Suppressor macrophage treated with lipopolysaccharide for 4 hours (primary cell): Measurements from ENCODE around the gene TC2N.
"Not testable (repeated sequence)": the region's sequence is repeated elsewhere in the genome, so short reads cannot be mapped to it uniquely, and the experiment has no call there.

Source experiments
- DNase-seq: peaks from one replicate; pipeline ENCODE4 v3.0.0-alpha.2; 2020

TC2N gene

DNA sequence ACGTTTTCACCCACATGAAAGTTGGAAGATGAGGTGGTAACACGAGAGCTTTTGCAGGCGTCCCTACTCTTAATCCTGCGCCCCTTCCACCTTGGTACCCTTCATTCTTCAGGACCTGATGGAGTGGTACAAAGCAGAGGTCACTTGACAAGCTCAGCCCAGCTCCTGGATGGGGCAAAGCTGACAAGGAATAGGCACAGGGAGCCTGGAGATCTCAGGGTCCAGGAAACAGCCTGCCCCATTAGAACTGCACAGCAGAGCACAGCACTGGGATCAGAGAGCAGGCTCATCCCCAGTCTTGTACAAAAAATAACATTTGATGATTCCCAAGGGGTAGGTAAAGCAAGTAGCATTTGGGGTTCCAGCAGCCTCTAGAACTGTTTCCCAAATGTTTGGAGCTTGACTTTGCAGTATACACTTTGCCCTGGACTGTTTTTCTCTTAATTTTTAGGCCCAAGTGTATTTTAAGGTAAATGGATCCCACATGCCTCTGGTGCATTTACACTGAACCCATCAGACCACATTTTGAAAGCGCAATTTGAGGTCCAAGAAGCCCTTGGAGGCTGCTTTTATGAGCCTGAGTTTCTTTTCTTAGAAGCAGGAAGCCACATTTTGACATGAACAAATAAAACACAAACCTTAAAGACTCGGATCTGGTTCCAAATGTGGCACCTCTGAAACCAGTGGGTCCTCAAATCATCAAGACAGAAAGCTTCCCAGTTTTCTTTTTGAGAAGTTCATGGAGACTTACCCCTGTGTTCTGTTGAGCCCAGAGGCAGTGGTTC is 633 bp downstream of the TC2N start:
- DNase-seq = no peak

DNA sequence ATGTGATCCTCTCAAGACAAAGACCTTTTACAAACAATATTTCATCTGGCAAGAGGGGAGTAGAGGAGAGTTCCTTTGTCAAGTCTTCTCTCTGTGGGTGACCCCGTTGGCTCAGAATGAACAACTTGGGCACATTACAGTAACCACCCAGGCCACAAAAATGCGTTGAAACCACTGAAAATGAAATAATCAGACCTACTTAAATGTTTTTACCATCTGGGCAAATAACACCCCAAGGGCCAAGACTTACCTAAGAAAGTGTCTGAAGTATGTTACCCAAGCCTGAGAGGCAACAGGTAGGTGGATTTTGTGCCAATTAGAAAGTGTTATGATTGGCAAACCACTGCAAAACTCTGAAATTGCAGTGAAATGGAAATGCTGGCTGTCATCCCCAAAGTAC is 1.3 kb downstream of the TC2N start:
- DNase-seq = no peak

DNA sequence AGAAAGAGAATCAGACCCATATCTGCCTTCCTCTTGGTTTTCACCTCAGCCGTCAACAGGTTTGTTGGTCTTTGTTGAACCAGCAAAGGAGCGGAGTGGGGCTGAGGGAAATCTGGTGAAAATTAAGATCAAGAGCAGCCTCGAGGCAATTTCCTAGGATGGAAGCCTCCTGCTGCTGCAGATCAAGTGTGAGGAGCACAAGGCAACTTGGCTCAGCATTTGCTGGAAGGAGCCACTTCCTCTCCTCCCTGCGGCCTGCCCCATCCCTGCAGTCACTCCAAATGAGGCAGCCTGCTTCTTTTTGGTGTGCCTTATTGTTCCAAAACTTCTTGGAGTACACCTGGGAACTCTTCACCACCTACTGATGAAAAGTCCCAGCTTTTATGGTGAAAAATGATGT is 4.9 kb downstream of the TC2N start:
- DNase-seq = no peak

DNA sequence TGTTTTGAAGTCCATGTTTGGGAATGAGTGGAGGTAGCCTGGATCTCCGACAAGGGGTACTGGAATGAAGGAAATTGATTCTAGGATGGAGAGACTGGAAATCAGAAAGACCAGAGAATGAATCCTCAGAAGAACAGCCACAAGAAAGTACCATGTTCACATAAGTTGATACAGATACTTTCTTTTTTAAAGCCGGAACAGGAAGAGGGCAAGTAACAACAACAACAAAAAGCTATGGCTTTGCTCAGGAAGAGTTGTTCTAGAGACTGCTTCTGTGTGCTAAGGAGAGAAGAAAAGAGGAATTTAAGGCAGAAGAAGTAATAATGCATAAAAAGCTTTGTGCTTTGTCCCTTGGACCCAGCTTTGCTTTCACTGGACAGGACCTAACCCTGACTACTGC is 6.2 kb downstream of the TC2N start:
- DNase-seq = no peak

DNA sequence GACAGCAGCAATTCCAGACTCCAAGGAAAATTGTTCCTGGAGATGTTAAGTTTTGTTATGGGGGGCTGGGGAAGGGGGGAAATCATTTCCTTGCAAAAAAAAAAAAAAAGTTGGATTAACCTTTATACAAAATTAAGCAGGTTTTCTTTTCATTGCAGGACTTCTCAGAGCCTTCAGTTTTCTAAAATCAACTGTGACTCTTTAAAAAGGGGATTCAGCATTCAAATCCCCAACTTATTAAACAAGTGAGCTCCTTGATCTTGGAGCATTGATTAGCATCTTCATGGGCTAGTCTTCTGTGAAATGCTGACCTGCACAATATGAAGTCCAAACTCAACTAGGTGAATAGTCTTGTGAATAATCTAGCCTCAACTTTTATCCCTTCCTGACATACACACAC is 7.1 kb downstream of the TC2N start:
- no peak for DNase-seq

DNA sequence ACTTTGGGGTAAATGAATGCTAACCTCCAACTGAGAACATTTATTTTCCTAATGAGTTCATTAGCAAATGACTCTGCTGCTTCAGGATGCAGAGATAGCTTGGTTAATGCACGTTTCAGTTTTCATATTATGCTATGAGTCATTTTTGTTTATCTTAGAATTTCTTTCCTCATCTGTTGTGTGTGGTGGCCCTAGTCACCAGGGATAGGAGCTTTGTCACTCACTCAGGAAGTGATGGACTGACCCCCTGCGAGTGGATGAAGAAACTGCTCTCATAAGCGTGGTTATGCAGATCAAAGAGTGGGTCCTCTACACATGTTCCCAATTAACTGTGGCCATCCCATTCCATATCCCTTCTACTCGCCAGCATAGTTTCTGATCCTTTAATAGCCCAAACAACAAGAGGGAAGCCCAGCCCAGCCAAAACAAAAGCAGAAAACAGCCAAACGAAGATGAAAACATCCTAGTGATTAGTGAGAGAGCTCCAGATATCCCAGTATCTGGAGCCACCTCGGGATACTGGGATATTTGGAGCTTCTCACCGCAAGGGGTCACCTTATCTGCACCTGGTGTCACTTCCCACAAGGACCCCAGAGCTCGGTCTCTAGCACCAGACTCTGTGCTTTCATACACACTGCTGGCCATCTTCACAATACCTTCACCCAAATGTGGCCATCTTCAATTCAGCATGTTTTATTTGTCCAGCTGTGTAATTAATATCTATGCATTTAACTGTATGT is 8.6 kb downstream of the TC2N start:
- DNase-seq = peak; percentile 65

DNA sequence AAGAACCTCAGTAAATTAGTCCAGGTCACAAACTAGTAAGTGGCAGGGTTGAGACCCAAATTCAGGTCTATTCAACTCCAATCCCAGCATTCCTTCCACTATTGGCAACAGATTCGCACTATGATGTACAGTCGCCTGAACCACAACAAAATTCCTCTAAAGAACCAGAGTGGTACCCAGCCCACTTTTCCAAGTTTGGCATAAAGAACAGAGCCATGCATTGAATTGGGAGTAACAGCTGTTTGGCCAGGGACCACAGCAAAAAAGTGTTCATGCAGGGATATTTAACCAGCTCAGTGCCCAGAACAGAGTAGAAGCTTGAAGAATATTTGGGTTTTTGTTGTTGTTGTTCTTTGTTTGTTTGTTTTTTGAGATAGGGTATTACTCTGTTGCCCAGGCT is 9.7 kb downstream of the TC2N start:
- no peak for DNase-seq

DNA sequence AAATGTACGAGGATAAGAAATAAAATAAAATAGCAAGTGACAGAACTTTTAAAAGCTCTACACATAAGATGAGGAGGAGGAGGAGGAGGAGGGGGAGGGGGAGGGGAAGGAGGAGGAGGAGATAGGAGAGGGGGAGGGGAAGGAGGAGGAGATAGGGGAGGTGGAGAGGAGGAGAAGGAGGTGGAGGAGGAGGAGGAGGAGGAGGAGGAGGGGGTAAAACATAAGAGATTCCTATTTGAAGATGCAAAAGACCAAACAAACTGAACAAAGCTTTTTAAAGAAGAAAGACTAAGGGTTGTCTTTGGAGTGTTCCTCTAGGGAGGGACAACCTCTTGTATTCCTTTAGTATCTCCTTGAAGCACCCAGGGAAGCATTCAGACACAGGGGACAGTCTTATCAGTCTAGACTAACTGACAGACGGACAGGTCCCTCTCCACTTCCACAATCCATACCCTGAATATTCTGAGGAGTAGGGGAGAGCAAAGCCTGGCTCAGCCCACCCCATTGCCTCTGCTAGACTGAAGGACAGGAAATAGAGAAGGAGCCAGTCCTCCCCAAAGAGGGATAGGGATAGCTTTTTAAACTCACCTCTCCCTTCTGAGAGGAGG is 12.9 kb downstream of the TC2N start:
- no peak for DNase-seq

DNA sequence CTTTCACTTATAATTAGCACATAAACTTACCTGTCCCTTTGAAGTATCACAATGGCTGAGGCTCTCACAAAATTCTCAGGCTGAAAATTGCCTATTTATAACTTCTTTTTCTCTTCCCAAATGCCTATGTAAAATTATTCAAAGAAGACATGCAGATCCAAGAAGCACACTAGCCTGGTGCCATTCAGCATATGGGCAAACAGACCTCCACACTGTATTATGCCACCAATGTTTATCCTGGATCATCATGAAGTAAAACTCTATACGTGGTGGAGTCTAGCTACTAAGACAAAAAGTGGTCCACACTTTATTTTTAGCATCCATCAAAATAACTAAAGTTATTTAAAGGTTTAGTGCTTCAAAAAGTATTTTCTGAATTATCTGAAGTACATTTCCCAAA is 15.8 kb downstream of the TC2N start:
- DNase-seq = no peak

DNA sequence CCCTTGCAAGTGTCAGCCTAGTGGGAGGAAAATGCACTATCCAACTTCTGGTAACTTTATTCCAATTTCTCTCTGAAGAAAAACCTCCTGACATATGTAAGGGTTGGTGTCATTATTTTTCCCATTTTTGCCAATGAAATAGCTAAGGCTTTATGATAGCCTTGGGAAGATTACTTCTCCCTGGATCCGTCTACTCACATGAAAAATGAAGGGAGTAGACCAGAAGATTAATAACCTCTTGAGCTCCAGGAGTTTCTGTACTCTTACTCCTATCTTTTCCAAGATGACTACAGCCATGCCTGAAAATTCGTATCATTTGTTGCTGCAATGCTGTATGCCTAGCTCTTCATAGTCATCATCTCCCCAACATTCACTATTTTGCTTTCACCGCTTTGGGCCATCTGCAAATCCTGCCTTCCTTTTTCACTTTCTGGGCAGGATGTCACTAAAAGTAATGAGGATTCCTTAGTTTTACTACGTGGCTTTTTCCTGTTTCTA is 18.8 kb downstream of the TC2N start:
- DNase-seq = no peak

DNA sequence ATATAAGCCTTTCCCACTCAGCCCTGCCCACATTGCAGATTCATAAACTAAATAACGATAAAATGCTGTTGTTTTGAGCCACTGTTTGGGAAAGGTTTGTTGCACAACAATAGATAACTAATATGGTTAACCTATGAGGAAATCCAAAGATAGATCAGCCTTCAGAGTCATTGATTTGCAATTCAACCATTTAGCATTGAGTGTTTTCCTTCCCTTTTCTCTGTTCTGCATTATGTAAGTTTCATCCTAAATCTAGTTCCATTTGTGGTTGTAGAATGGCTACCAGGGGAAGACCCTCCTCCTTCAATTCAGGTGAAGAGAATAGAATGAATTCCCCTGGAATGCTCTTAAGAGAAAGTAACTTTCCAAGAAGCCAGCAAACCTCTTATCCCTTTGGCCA is 19.6 kb downstream of the TC2N start:
- no peak for DNase-seq

DNA sequence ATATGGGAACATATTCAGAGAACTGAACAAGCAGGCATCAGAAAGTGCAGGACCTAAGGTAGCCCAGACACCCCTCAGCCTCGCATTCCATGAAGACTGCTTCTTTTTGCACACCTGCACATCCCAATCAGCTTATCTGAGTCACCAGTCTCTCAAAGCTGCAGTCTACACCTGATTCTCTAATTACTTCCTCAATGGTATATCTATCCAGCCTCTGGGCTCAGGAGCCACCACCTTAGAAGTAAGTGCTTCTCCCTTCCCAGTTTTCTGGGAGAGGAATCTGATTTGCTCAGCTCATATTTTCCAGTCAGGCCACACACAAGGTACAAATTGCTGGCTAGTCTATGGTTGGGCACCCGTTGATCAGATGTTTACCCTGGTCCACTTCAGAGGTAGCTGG is 21.7 kb downstream of the TC2N start:
- DNase-seq = no peak

DNA sequence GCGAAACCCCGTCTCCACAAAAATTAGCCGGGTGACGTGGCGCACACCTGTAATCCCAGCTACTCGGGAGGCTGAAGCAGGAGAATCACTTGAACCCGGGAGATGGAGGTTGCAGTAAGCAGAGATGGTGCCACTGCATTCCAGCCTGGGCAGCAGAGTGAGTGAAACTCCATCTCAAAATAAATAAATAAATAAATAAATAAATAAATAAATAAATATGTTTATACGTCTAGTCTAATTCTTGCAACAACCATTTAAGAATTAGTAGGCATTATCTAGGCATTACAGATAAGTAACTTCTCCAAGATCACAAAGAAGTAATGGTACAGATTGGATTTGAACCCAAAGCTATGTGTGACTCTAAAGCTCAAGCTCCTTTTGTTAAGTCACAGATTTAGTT is 22.3 kb downstream of the TC2N start:
- DNase-seq = not testable (repeated sequence)

DNA sequence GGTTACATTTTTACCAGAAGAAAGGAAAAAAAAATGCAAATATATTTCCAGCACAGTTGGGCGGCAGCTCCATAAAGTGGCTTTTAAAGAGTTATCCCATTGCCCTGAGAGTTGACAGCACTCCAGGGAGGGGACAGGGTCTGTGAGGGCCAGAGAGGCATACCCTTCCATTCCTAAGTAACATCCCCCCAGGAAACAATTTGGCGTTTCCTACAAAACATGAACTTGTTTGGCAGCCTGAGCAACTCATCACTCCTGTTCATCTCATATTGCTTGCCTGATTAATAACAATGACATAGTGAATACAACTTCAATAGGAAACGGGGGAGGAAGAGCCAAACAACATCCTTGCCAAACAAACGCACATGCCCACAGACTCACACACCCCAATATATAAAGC is 23.3 kb downstream of the TC2N start:
- DNase-seq = no peak

DNA sequence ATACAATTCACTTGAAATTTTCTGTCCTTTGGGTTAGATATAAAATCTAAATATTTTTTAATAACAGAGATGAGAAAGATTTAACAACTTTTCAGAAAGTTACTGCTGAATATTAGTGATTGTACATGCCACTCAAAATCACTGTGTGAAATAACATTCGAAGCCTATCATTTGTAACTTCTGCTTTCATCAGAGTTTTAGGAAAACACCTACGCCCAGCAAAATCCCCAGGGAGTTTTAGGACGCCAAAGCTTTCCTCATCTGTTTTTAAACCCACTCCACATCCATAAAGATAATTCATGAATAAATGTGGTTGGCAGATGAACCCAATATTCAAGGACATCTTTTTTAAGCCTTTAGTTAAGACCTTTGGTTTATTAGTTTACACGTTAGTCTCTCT is 23.9 kb downstream of the TC2N start:
- DNase-seq = no peak

DNA sequence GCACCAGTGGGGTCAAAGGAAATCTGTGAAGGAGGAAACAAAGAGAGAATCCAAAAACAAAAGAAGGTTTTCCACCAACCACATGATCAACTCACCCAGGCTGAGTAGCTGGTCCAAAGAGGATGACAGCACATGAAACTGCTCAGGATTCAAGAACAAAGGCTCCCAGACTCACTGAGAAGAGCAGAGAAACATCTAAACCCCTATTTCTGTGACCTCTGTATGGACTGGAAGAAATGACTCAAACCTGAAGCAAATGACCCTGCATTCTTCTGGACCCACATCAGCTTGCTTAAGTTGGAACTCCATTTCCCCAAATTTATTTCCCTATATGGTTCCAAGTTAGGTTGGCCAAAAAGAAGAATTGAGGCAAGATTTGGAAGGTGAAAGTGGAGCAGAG is 26.3 kb downstream of the TC2N start:
- no peak for DNase-seq

DNA sequence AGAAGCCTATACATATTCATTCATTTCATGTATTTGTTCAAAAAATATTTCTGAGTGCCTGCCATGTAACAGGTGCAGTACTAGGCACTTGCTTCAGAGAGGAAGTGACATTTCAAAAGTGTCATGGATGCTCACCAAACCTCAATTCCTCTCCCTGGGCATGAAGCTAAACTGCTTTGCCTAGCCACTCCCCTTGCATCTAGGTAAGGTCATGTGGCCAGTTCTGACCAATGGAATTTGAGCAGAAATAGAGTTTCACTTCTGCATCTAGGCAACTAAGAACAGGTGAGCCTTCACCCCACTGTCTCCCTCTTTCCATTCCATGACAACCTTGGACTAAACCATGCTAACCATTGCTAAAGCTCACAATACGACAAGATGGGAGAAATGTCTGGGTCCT is 27.6 kb downstream of the TC2N start:
- no peak for DNase-seq

DNA sequence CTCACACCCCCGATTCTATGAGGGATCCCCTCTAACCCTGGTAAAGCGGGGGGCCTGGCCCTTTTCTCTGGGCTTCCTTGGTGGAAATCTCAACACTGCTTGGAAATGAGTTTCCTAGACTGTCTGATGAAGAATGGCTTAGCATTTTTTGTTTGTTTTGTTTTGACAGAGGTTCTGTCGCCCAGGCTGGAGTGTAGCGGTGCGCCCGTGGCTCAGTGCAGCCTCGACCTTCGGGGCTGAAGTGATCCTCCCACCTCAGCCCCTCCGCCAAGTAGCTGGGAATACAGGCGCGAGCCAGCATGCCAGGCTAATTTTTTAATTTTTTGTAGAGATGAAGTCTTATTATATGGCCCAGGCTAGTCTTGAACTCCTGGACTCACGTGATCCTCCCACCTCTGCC is 30.3 kb downstream of the TC2N start:
- DNase-seq = no peak

DNA sequence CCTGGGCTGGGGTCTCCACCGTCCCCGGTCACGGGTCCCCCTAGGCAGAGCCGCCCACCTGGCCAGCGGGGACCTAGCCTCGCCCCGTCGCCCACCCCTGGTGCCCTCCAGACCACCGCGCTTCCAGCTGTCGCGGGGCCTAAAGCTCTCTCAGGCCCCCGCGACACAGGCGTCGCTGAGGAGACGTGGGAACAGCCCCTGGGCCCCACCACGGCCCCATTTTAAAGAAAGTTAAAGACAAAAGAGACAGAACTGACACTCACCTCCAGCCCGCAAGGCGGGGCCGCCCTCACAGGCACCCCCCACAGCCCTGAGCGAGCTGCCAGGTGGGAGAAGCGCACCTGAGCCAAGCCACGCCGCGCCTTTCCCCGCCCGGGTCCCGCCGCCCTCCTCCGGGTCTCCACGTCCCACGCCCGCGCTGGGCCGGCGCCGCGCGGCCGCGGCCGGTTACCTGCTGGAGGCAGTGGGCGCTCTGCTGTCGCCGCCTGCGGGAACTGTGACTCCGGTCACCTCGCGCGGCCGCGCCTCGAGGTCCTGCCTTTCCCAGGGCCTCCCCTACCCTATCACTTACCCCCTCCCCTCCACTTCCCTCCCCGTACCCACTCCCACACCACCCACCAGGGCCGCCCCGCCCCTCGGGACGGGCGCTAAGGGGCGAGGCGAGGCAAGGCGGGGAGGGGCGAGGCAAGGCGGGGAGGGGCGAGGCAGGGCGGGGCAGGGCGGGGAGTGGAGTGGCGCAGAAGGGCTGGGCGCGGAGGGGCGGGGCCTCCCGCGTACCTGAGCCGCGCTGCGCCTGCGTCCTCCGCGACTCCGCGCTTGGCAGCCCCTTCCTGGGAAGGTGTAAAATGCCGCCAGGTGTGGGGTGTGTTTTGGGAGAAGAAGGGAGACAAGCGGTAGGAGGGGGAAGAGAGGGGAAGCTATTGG is 31.2 kb downstream of the TC2N start:
- DNase-seq = peak; percentile 66

DNA sequence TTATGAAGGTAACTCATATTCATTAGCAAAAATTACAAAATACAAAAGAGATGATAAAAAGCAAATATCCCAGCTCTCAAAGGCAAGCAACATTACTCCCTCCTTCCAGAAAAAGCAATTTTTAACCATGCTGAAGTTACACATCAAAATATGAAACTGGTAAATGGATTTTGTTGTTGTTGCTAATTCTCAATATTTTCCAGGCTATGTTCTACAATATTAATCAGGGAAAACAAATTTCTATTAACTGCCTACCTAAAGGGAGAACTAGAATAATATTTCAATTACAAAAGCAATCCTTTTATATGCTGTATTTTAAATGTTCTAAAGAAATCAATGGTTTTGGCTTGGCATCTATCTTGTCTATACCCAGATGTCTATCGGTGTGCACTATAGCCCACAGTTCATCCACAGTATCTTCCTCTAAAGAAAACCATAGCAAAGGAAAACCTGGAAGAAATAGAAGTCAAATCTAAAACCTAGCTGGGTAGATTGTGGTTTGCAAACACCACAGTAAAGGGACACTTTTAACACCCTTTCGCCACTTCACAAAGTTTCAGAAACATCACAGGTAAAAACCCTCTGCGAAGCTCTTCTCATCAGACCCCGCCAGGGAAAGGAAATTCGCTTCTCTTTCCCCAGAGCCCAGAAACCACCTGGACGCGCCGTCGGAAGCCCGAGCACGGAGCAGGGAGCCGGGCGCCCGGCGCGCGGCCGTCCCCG is 32.0 kb downstream of the TC2N start:
- no peak for DNase-seq

DNA sequence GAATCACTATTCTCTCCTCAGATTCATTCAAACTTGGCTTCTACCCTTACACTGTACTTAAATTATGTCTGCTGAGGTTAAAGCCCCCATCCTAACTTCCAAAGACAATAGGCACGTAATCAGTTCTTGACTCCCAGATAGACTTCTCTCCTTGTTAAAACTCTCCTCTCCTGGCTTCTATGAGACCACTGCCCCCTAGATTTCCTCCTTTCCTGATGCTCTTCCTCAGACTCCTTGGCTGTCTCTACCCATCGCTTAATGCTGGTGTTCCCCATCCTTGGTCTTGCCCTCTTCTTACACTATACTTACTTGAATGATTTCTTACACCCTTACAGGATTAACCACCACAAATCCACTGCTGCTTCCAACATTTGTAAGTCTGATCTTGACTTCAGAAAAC is 32.8 kb downstream of the TC2N start:
- no peak for DNase-seq

DNA sequence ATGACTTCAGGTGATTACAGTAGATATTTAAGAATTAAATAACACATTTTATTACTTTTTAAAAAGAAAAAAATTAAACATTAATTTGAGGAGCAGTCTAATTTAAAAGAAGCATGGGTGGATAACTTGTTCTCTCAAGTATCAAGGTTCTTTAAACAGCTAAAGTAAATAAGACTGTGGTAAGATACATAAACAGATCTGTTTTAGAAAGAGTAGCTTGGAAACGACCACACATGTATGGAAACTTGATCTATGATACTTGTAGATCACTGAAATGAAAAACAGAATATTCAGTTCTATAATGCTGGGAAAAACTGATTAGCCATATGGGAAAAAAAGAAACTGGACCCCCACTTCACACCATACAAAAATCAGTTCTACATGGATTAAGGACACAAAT is 36.0 kb downstream of the TC2N start:
- no peak for DNase-seq
